K562 (cell line): ENCODE measurements around the gene HDGFL2. TPM values are rescaled to one million over a fixed set of nuclear protein-coding genes. Genes with fewer than 3 reads are reported as not detected.

Experiments
- CREM ChIP-seq: IDR thresholded peaks from 2 replicates; pipeline ENCODE4 v1.6.1; 2014; ENCODE audit warnings: antibody characterized with exemption, low read depth
- CTCF ChIP-seq, 3 experiments: IDR thresholded peaks in 2 of 3; conservative IDR thresholded peaks in 1 of 3; 2 replicates each; pipeline ENCODE4 v1.5.1; 2011 to 2012; ENCODE audit warnings: low read length in 3 of 3, mild to moderate bottlenecking in 3 of 3, control low read depth in 2 of 3, improper control_type of control experiment in 1 of 3, inconsistent platforms in 1 of 3, low read depth in 1 of 3, mixed read lengths in 1 of 3, moderate library complexity in 1 of 3; ENCODE audit not compliant: insufficient read depth in 2 of 3
- CTCFL ChIP-seq: IDR thresholded peaks from 2 replicates; pipeline ENCODE4 v1.6.1; 2011; ENCODE audit warnings: borderline replicate concordance, low read depth, mild to moderate bottlenecking, moderate library complexity, low read length; ENCODE audit not compliant: insufficient read depth, poor library complexity, severe bottlenecking
- GABPB1 ChIP-seq: sonication (generic); formaldehyde crosslinking; IDR thresholded peaks from 2 replicates; pipeline ENCODE4 v1.8.0; 2022; ENCODE audit warnings: mild to moderate bottlenecking, missing genetic modification reagents
- JUN ChIP-seq, 2 experiments: sonication (generic) in 1 of 2; formaldehyde crosslinking in 1 of 2; IDR thresholded peaks; 2 replicates each; pipeline versions ENCODE4 v1.6.1 to v1.8.0; 2012 to 2022; ENCODE audit warnings: borderline replicate concordance in 2 of 2, mild to moderate bottlenecking in 2 of 2, improper control_type of control experiment in 1 of 2, low read depth in 1 of 2, low read length in 1 of 2, missing genetic modification reagents in 1 of 2
- NCOA2 ChIP-seq, 2 experiments: fragments of 450-650 bp; IDR thresholded peaks; 2 replicates each; pipeline ENCODE4 v1.6.1; 2018; ENCODE audit warnings: mild to moderate bottlenecking in 2 of 2, moderate library complexity in 1 of 2; ENCODE audit not compliant: partially characterized antibody in 2 of 2
- SP2 ChIP-seq: IDR thresholded peaks from 2 replicates; pipeline ENCODE4 v1.6.1; 2011; ENCODE audit warnings: mild to moderate bottlenecking, low read depth, low read length, moderate library complexity; ENCODE audit not compliant: poor library complexity, severe bottlenecking; ENCODE audit errors: extremely low read depth
- YBX1 ChIP-seq: fragments of 450-650 bp; IDR thresholded peaks from 2 replicates; pipeline ENCODE4 v1.7.1; 2016; ENCODE audit warnings: mild to moderate bottlenecking
- ZBTB12 ChIP-seq: fragments of 250-450 bp; sonication (Bioruptor Pico); IDR thresholded peaks from 2 replicates; pipeline ENCODE4 v1.4.0; 2020
- ZNF134 ChIP-seq: fragments of 250-450 bp; sonication (Bioruptor Pico); conservative IDR thresholded peaks from 2 replicates; pipeline ENCODE4 v1.4.0; 2020
- ZNF398 ChIP-seq: fragments of 250-450 bp; sonication (Bioruptor Pico); IDR thresholded peaks from 2 replicates; pipeline ENCODE4 v1.8.0; 2021; ENCODE audit warnings: moderate library complexity, mild to moderate bottlenecking, inconsistent platforms
- polyA plus RNA-seq, 8 experiments: library from polyadenylated mRNA; depleted of rRNA in 4 of 8; stranded (reverse) in 5 of 8; unstranded in 3 of 8; fragments of >200 nt; fragmentation: Nextera tagmentation in 2 of 8; fragmentation: Illumina TruSeq in 1 of 8; extraction: Ambion mirVana in 2 of 8; extraction: Trizol in 1 of 8; gene quantifications; 2 replicates each; pipeline versions ENCODE4 v1.2.1 to v1.2.3, GENCODE V29; 2011 to 2014; ENCODE audit warnings: inconsistent platforms in 1 of 8, missing spikeins in 1 of 8
- total RNA-seq, 7 experiments: library from RNA; depleted of rRNA in 6 of 7; stranded (reverse); fragments of >200 nt in 6 of 7; fragmentation: Illumina TruSeq in 2 of 7; extraction: Trizol in 2 of 7; gene quantifications; 2 replicates each; pipeline versions ENCODE4 v1.2.1 to v1.2.3, GENCODE V29; 2011 to 2021; ENCODE audit warnings: low replicate concordance in 1 of 7

HDGFL2 gene
- total and polyA plus RNA-seq, 9 of the 15 experiments (the other 6 are each of a cell fraction or from before 2014, with no cell fraction given), result 0.13 to 61.7 (median 16.0) TPM

GRCh38 chr19:4474514-4475022 is 2.5 kb downstream of the HDGFL2 start (continued):
- TF ChIP-seq ZNF398 (CRISPR knock-in tag) (no peak), ZNF134 (no peak), CTCFL (no peak), JUN (IDR thresholded peaks at IDR 0.05; ENCODE audit: borderline replicate concordance, low read depth, low read length) (no peak), JUN (CRISPR knock-in tag; IDR thresholded peaks at IDR 0.05; ENCODE audit: borderline replicate concordance) (no peak), YBX1 (no peak), SP2 (peak; percentile 49), ZBTB12 (CRISPR knock-in tag) (no peak), GABPB1 (CRISPR knock-in tag) (peak; percentile 85), NCOA2 (IDR thresholded peaks at IDR 0.05; ENCODE audit: partially characterized antibody in 2 of 2) (no peak), CTCF (IDR thresholded peaks at IDR 0.05 in 2 of 3, conservative IDR thresholded peaks at IDR 0.05 in 1 of 3; ENCODE audit: insufficient read depth in 2 of 3, low read depth in 1 of 3, low read length in 3 of 3) (no peak), CREM (no peak)
